ENCODE data around the gene PTPN7. TPM values are rescaled to one million over a fixed set of nuclear protein-coding genes. Genes with fewer than 3 reads are reported as not detected.
"Not testable (repeated sequence)": the region's sequence is repeated elsewhere in the genome, so short reads cannot be mapped to it uniquely, and the experiment has no call there.

PTPN7 gene
- total RNA-seq, 2 experiments from 2014 or later: 242 to 255 TPM

GRCh38 chr1:202125611-202126010 lies 34.8 kb downstream of the PTPN7 start:
- CTCF ChIA-PET: interaction anchor here (1.5 kb wide), 1 partner anchor 10 kb away, joined by 6 read pairs; no protein-coding TSS in a partner anchor
- no peaks in the 10 kb centered on the region for H3K4me1 Mint-ChIP-seq (ENCODE audit: low read depth)

GRCh38 chr1:202124142-202124541 lies 36.3 kb downstream of the PTPN7 start:
- DNase-seq (no peak), ATAC-seq (no peak)
- H3K9me3 Mint-ChIP-seq (ENCODE audit: insufficient read depth): no peaks in the 10 kb centered on the region
- peaks cover 9% of the 10 kb centered on the region for H3K27me3 Mint-ChIP-seq (ENCODE audit: low read depth)
- no peak overlapping the region for H3K27ac Mint-ChIP-seq
- POLR2A ChIA-PET: no interaction called here
- H3K4me1 Mint-ChIP-seq (ENCODE audit: low read depth): no peaks in the 10 kb centered on the region
- H3K36me3 Mint-ChIP-seq (ENCODE audit: low read depth): no peaks in the 10 kb centered on the region
- CTCF ChIA-PET: interaction anchor here (1.5 kb wide), 1 partner anchor 12 kb away, joined by 4 read pairs; no protein-coding TSS in a partner anchor
- H3K4me3 Mint-ChIP-seq: no peak overlapping the region

More at GRCh38 chr1:202125611-202126010, 34.8 kb downstream of the PTPN7 start:
- Mint-ChIP-seq H3K27ac (no peak overlapping the region), H3K4me3 (no peak overlapping the region), H3K9me3 (ENCODE audit: insufficient read depth) (no peaks in the 10 kb centered on the region), H3K27me3 (ENCODE audit: low read depth) (peaks cover 9% of the 10 kb centered on the region), H3K36me3 (ENCODE audit: low read depth) (no peaks in the 10 kb centered on the region)
- POLR2A ChIA-PET: no interaction called here
- DNase-seq (no peak), ATAC-seq (no peak)

GRCh38 chr1:202123336-202123813 lies 37.0 kb downstream of the PTPN7 start:
- H3K36me3 Mint-ChIP-seq (ENCODE audit: low read depth): no peaks in the 10 kb centered on the region
- H3K27ac Mint-ChIP-seq: no peak overlapping the region
- no peaks in the 10 kb centered on the region for H3K4me1 Mint-ChIP-seq (ENCODE audit: low read depth)
- H3K9me3 Mint-ChIP-seq (ENCODE audit: insufficient read depth): no peaks in the 10 kb centered on the region
- DNase-seq (no peak), ATAC-seq (no peak)
- POLR2A ChIA-PET: no interaction called here
- no peak overlapping the region for H3K4me3 Mint-ChIP-seq
- H3K27me3 Mint-ChIP-seq (ENCODE audit: low read depth): peaks cover 9% of the 10 kb centered on the region
- CTCF ChIA-PET: interaction anchor here (1.5 kb wide), 1 partner anchor 12 kb away, joined by 4 read pairs; no protein-coding TSS in a partner anchor

DNA sequence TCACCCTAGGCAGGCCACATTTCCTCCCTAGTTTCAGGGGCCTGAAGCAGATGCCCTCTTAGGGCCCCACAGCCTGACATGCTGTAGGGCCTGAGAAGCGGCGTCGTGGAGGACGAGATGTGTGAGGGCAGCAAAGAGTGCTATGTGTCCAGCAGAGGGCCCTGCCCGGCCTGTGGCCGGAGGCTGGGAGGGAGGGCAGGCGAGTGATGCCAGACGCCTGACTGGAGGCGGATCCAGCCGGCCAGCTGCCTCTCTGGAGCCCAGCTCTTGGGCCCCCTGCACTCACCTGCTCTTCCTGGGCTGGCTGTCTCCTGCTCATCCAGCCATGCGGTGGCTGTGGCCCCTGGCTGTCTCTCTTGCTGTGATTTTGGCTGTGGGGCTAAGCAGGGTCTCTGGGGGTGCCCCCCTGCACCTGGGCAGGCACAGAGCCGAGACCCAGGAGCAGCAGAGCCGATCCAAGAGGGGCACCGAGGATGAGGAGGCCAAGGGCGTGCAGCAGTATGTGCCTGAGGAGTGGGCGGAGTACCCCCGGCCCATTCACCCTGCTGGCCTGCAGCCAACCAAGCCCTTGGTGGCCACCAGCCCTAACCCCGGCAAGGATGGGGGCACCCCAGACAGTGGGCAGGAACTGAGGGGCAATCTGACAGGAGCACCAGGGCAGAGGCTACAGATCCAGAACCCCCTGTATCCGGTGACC lies 37.6 kb downstream of the PTPN7 start, which contains the start of gene GPR37L1:
GPR37L1 (plus strand) TSS at position 279 of the 697 bp plus-strand sequence; CDS start at position 326, 47 bp downstream.
- H3K27me3 Mint-ChIP-seq (ENCODE audit: low read depth): peaks cover 9% of the 10 kb centered on the region
- POLR2A ChIA-PET: no interaction called here
- no peaks in the 10 kb centered on the region for H3K36me3 Mint-ChIP-seq (ENCODE audit: low read depth)
- no peak for DNase-seq
- CTCF ChIA-PET: interaction anchor here (1.5 kb wide), 1 partner anchor 13 kb away, joined by 4 read pairs; no protein-coding TSS in a partner anchor
- H3K27ac Mint-ChIP-seq: no peak within 1 kb of the TSS
- no peaks in the 10 kb centered on the region for H3K4me1 Mint-ChIP-seq (ENCODE audit: low read depth)
- no peak for ATAC-seq
- H3K4me3 Mint-ChIP-seq: no peak within 1 kb of the TSS
- no peaks in the 10 kb centered on the region for H3K9me3 Mint-ChIP-seq (ENCODE audit: insufficient read depth)

GRCh38 chr1:202121006-202121405 lies 39.4 kb downstream of the PTPN7 start:
- no peaks in the 10 kb centered on the region for H3K4me1 Mint-ChIP-seq (ENCODE audit: low read depth)
- H3K36me3 Mint-ChIP-seq (ENCODE audit: low read depth): no peaks in the 10 kb centered on the region
- H3K9me3 Mint-ChIP-seq (ENCODE audit: insufficient read depth): no peaks in the 10 kb centered on the region
- no peaks in the 10 kb centered on the region for H3K27me3 Mint-ChIP-seq (ENCODE audit: low read depth)
- H3K27ac Mint-ChIP-seq: no peak overlapping the region
- ChIA-PET CTCF (interaction anchor here (1.3 to 1.4 kb wide), 2 partner anchors 121 to 225 kb away, joined by 4 to 5 read pairs; no protein-coding TSS in a partner anchor), POLR2A (no interaction called here)
- H3K4me3 Mint-ChIP-seq: no peak overlapping the region
- DNase-seq: no peak
- ATAC-seq: no peak

DNA sequence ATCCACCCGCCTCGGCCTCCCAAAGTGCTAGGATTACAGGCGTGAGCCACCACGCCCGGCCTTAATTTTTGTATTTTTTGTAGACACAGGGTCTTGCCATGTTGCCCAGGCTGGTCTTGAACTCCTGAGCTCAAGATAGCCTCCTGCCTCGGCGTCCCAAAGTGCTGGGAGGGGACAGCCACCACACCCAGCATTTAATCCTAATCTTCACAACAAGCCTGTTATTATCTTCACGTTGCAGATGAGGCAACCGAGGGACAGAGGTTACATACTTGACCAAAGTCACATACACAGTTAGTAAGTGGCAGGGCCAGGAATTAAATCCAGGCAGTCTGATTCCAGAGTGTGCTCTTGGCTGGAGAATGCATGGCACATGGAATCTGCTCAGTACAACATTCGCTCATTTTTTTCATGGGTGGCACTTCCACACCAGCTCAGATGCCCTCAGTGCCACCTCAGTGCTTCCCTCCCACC lies 42.5 kb downstream of the PTPN7 start:
- Mint-ChIP-seq H3K36me3 (ENCODE audit: low read depth) (no peaks in the 10 kb centered on the region), H3K4me3 (no peak overlapping the region), H3K9me3 (ENCODE audit: insufficient read depth) (no peaks in the 10 kb centered on the region), H3K27ac (no peak overlapping the region), H3K27me3 (ENCODE audit: low read depth) (peaks cover 2% of the 10 kb centered on the region), H3K4me1 (ENCODE audit: low read depth) (no peaks in the 10 kb centered on the region)
- CTCF ChIA-PET: interaction anchor here (1.5 to 2.6 kb wide), 3 partner anchors 112 to 222 kb away, joined by 4 to 12 read pairs (median 5); no protein-coding TSS in a partner anchor
- DNase-seq (no peak), ATAC-seq (no peak)
- POLR2A ChIA-PET: interaction anchor here (0.6 kb wide), 1 partner anchor 483 kb away, joined by 3 read pairs; no protein-coding TSS in a partner anchor

GRCh38 chr1:202116287-202116686 lies 44.1 kb downstream of the PTPN7 start:
- CTCF ChIA-PET: no interaction called here

GRCh38 chr1:202113690-202114300 lies 46.6 kb downstream of the PTPN7 start:
- no peak for DNase-seq
- no peaks in the 10 kb centered on the region for H3K36me3 Mint-ChIP-seq (ENCODE audit: low read depth)
- no peak for ATAC-seq
- no peaks in the 10 kb centered on the region for H3K4me1 Mint-ChIP-seq (ENCODE audit: low read depth)
- no peak overlapping the region for H3K4me3 Mint-ChIP-seq
- CTCF ChIA-PET: interaction anchor here (1.1 to 1.4 kb wide), 3 partner anchors 13 to 114 kb away, joined by 3 to 5 read pairs (median 4); no protein-coding TSS in a partner anchor
- POLR2A ChIA-PET: no interaction called here
- no peak overlapping the region for H3K27ac Mint-ChIP-seq
- H3K27me3 Mint-ChIP-seq (ENCODE audit: low read depth): peaks cover 2% of the 10 kb centered on the region
- H3K9me3 Mint-ChIP-seq (ENCODE audit: insufficient read depth): no peaks in the 10 kb centered on the region

More at GRCh38 chr1:202116287-202116686, 44.1 kb downstream of the PTPN7 start:
- no peaks in the 10 kb centered on the region for H3K9me3 Mint-ChIP-seq (ENCODE audit: insufficient read depth)
- H3K4me3 Mint-ChIP-seq: no peak overlapping the region
- no peak overlapping the region for H3K27ac Mint-ChIP-seq
- H3K4me1 Mint-ChIP-seq (ENCODE audit: low read depth): no peaks in the 10 kb centered on the region
- DNase-seq (no peak), ATAC-seq (no peak)
- no peaks in the 10 kb centered on the region for H3K36me3 Mint-ChIP-seq (ENCODE audit: low read depth)
- H3K27me3 Mint-ChIP-seq (ENCODE audit: low read depth): peaks cover 2% of the 10 kb centered on the region
- POLR2A ChIA-PET: no interaction called here

DNA sequence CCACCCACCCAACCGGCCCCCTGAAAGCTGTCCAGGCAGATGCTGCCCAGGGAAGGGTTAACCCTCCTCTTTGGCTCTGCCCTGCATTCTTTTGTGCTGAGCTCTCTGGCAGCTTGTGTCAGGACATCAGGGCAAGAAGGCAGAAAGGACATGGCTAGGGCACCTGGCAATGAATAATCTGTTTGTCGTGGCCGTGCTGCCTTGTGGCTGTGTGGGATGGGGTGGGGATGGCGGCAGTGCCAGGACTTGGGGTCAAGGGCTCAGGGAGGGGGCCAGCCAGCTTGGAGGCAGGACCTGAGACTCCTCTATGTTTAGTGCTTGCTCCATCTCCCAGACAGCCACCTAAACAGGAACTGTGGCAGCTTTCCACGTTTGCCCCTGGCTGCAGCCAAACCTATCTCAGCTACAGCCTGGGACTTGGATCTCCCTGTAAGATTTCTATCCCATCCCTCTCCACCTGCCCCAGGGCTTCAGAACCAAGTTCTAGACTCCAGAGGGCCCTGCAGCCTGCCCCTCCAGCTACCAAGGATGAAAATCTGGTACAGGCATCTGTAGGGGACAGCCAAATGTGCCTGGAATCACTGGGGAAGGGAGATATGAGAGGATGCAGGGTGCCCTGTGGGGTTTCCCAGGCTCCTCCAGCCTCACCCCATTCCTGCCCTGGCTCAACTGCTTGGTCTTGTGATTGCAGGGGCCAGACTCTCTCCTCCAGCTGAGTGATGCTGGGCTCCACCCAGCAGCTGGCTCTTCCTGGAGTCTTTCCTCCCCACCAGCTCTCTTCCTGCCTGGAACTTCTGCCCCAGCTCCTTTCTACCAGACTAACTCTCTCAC lies 47.3 kb downstream of the PTPN7 start:
- H3K36me3 Mint-ChIP-seq (ENCODE audit: low read depth): no peaks in the 10 kb centered on the region
- H3K27ac Mint-ChIP-seq: no peak overlapping the region
- ATAC-seq (no peak), DNase-seq (no peak)
- CTCF ChIA-PET: interaction anchor here (1.3 to 1.4 kb wide), 2 partner anchors 12 to 22 kb away, joined by 3 to 4 read pairs; no protein-coding TSS in a partner anchor
- POLR2A ChIA-PET: no interaction called here
- no peaks in the 10 kb centered on the region for H3K4me1 Mint-ChIP-seq (ENCODE audit: low read depth)
- no peaks in the 10 kb centered on the region for H3K9me3 Mint-ChIP-seq (ENCODE audit: insufficient read depth)
- H3K4me3 Mint-ChIP-seq: no peak overlapping the region
- H3K27me3 Mint-ChIP-seq (ENCODE audit: low read depth): peaks cover 4% of the 10 kb centered on the region

- H3K36me3 Mint-ChIP-seq (ENCODE audit: low read depth); H3K27me3 Mint-ChIP-seq (ENCODE audit: low read depth); H3K9me3 Mint-ChIP-seq (ENCODE audit: insufficient read depth); POLR2A ChIA-PET; H3K27ac Mint-ChIP-seq; DNase-seq; H3K4me1 Mint-ChIP-seq (ENCODE audit: low read depth); CTCF ChIA-PET; H3K4me3 Mint-ChIP-seq; ATAC-seq: not testable (repeated sequence)
These were observed 48.8 kb downstream of the PTPN7 start for GRCh38 chr1:202111589-202111988.

- Mint-ChIP-seq H3K27me3 (ENCODE audit: low read depth) (peaks cover 4% of the 10 kb centered on the region), H3K36me3 (ENCODE audit: low read depth) (no peaks in the 10 kb centered on the region), H3K9me3 (ENCODE audit: insufficient read depth) (no peaks in the 10 kb centered on the region), H3K4me1 (ENCODE audit: low read depth) (no peaks in the 10 kb centered on the region), H3K4me3 (no peak overlapping the region), H3K27ac (no peak overlapping the region)
- DNase-seq (no peak), ATAC-seq (no peak)
- POLR2A ChIA-PET: no interaction called here
- CTCF ChIA-PET: no interaction called here
These were observed 49.4 kb downstream of the PTPN7 start for GRCh38 chr1:202110977-202111376.
